LHCN-M2 (cell line): ENCODE data around the gene LGALS7B. TPM values are rescaled to one million over a fixed set of nuclear protein-coding genes. Genes with fewer than 3 reads are reported as not detected.
"Not testable (repeated sequence)": the region's sequence is repeated elsewhere in the genome, so short reads cannot be mapped to it uniquely, and the experiment has no call there.

Experiments
- DNase-seq: peaks from one replicate; pipeline ENCODE4 v3.0.0-alpha.2; 2012; ENCODE audit warnings: low read depth
- polyA plus RNA-seq: library from polyadenylated mRNA; unstranded; fragments of >200 nt; gene quantifications from one replicate; pipeline ENCODE4 v1.2.1, GENCODE V29; 2012; ENCODE audit warnings: missing spikeins
- total RNA-seq: library from RNA; depleted of rRNA; stranded (reverse); fragments of >200 nt; gene quantifications from 2 replicates; pipeline ENCODE4 v1.2.3, GENCODE V29; 2014; rRNA removed

Gene LGALS7B
- total RNA-seq: not detected in 2 replicates
- not detected for polyA plus RNA-seq

GRCh38 chr19:38788478-38789243 is at the start of gene LGALS7B:
Gene LGALS7B (plus strand): TSS chr19:38789200. CDS start chr19:38789227, 27 bp downstream.
- DNase-seq: no peak

DNA sequence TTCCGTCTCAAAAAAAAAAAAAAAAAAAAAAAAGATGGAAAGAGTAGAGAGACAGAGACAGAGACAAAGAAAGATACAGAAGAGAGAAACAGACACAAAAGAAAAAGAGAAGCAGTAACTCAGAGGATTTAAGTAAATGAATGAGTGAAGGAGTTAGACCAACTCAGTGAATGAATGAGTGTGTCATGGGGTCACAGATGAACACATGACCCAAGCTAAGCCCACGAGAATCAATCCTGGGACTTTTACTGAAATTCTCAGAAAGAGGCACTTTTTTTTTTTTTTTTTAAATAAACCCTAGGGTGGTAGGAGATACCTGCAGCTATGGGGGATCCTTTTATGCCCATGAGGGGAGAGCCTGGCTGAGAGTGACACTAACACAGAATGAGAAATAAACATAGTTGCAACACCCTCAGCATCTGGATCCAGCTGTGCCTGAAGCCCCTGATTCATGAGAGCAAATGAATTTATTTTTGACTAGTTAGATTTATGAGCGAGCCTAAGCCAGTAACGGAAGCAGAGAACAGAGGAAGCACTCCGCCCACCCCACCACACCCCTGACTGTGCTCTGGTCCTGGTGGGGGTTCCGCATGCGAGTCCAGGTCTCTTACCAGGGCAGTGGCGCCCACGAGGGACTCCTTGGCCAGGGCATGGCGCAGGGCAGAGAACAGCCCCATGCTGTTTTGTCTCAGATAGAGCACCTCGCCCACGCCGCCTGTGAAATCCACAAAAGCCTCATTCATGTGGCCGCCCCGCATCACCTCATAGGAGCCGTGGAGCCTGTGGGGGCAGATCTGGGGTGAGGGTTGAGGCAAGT is 49.4 kb upstream of the LGALS7B start:
- no peak for DNase-seq

- no peak for DNase-seq
Observed at GRCh38 chr19:38740257-38740592, 48.8 kb upstream of the LGALS7B start.

GRCh38 chr19:38740932-38741331 is 48.1 kb upstream of the LGALS7B start:
- DNase-seq: no peak

DNA sequence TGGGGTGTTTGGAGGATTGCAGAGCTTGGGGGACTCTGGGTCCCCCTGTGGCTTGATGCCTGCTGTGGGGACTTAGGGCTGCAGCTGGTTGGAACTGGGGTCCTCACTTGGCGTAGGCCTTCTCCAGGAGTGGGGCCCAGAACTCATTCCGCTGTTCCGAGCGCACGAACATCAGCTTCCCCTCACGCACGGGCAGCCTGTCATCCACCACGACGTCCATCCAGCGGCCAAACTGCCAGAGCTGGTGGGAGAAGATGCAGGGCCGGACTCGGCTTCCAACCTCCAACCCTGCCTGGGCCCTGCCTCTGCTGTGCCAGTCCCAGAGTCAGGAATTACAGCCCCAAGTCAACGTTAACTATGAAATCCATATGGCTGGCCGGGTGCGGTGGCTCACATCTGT is 47.3 kb upstream of the LGALS7B start:
- DNase-seq: no peak

GRCh38 chr19:38742296-38742695 is 46.7 kb upstream of the LGALS7B start:
- no peak for DNase-seq

- DNase-seq: no peak
Observed at GRCh38 chr19:38742906-38743305, 46.1 kb upstream of the LGALS7B start.

DNA sequence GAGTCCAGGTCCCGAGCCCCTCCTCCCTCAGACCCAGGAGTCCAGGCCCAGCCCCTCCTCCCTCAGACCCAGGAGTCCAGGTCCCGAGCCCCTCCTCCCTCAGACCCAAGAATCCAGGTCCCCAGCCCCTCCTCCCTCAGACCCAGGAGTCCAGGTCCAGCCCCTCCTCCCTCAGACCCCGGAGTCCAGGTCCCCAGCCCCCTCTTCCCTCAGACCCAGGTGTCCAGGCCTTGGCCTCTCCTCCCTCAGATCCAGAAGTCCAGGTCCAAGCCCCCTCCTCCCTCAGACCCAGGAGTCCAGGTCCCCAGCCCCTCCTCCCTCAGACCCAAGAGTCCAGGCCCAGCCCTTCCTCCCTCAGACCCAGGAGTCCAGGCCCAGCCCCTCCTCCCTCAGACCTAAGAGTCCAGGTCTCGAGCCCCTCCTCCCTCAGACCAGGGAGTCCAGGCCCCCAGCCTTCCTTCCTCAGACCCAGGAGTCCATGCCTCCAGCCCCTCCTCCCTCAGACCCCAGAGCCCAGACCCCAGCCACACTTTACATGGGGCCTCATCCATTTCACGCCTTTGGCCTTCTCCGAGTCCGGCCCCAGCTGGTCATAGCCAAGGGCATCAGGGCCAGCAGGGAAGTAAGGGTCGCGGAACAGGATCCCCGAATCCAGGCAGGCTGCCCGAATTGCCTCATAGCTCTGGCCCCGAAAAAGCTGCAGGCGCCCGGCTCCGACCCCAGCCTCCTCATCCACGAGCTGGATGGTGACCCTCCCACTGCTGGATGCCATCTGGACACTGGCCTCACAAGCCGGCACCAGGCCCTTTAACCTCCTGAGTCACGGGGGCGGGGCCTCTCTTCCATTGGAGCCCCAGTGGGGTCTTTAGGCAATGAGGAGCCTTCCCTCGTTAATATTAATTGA is 45.4 kb upstream of the LGALS7B start:
- no peak for DNase-seq

GRCh38 chr19:38744298-38744681 is 44.7 kb upstream of the LGALS7B start, which contains the start of gene CAPN12:
Gene CAPN12 (minus strand): TSS chr19:38744474. CDS start chr19:38744165, 309 bp downstream.
- DNase-seq: no peak

GRCh38 chr19:38744874-38745273 is 44.1 kb upstream of the LGALS7B start:
- no peak for DNase-seq

GRCh38 chr19:38745316-38745715 is 43.7 kb upstream of the LGALS7B start:
- DNase-seq: no peak

DNA sequence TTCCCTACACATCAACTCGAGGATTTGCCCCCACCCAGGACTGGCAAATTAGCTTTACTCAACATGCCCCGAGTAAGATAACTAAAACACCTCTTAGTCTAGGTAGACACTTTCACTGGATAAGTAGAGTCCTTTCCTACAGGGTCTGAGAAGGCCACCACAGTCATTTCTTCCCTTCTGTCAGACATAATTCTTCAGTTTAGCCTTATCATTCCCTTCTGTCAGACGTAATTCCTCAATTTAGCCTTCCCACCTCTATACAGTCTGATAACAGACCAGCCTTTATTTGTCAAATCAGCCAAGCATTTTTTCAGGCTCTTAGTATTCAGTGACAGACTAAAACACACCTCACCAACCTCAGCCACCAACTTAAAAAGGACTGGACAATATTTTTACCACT is 35.2 kb upstream of the LGALS7B start:
- not testable (repeated sequence) for DNase-seq

DNA sequence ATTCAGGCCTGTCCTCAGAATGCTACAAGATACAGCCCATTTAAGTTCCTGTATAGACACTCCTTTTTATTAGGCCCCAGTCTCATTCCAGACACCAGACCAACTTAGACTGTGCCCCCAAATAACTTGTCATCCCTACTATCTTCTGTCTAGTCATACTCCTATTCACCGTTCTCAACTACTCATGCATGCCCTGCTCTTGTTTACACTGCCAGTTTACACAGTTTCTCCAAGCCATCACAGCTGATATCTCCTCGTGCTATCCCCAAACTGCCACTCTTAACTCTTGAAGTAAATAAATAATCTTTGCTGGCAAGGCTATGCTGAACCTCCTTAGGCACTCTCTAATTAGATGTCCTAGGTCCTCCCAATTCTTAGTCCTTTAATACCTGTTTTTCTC is 34.8 kb upstream of the LGALS7B start:
- not testable (repeated sequence) for DNase-seq

DNA sequence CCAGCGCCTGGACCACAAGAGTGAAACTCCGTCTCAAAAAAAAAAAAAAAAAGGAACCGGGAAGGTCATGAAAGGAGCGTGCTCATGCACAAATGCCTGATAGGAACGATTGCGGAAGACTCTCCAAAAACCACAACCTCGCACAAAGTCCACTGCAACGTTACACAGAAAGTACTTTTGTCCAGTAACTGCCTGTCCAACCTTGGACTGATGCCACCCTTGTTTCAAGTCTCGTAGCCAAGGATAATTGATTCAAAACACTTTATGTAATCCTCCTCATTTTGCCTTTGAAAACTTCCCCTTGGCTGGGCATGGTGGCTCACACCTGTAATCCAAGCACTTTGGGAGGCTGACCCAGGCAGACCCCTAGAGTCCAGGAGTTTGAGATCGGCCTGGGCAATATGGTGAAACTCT is 29.4 kb upstream of the LGALS7B start:
- no peak for DNase-seq

- not testable (repeated sequence) for DNase-seq
Observed at GRCh38 chr19:38760805-38761517, 28.0 kb upstream of the LGALS7B start.

GRCh38 chr19:38761884-38762389 is 27.1 kb upstream of the LGALS7B start:
- not testable (repeated sequence) for DNase-seq

DNA sequence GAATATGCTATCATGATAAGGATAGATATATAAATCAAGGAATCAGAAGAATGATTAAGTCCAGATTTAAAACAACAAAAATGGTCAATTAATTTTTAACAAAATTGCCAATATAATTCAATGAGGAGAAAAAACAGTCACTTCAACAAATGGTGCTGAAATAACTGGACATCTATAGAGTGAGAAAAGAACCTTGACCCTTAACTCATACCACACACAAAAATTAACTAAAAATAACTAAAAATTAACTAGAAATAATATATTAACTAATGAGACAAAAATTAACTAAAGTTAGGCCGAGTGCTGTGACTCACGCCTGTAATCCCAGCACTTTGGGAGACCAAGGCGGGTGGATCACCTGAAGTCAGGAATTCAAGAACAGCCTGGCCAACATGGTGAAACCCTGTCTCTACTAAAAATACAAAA is 25.2 kb upstream of the LGALS7B start:
- DNase-seq: no peak

DNA sequence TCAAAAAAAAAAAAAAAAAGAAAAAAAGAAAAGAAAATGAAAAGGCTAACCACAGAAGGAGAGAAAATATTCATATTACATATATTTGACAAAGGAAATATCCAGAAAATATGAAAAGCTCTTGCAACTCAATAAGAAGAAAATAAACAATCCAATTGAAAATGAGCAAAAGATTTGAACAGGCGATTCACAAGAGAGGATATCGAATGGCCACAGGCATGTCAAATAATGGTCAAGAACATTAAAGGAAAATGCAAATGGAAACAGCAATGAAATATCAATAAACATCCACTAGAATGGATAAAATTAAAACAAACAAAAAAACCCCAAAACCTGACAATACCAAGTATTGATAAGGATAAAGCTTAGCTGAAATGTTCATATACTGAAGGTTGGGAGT is 23.8 kb upstream of the LGALS7B start:
- DNase-seq: no peak

GRCh38 chr19:38766276-38767047 is 22.5 kb upstream of the LGALS7B start:
- DNase-seq: no peak

GRCh38 chr19:38769635-38770211 is 19.3 kb upstream of the LGALS7B start:
- DNase-seq: peak; percentile 33
